ENCODE results near the gene HTATSF1.

- TF ChIP-seq CTCF (IDR thresholded peaks at IDR 0.05) (no peak), EZH2 (IDR thresholded peaks at IDR 0.05; ENCODE audit: borderline replicate concordance, insufficient read depth, low read depth, low read length, poor library complexity, severe bottlenecking) (no peak)
Measured at GRCh38 chrX:136491832-136492231, 5.6 kb upstream of the HTATSF1 start.
